Endodermal cell (in vitro differentiated cells): ENCODE results near the gene MBOAT7. TPM values are rescaled to one million over a fixed set of nuclear protein-coding genes. Genes with fewer than 3 reads are reported as not detected.

ENCODE experiments used
- DNase-seq: peaks from one replicate; pipeline ENCODE4 v3.0.0-alpha.2; 2017
- H3K27ac ChIP-seq: 2 replicates; pipeline ENCODE4 v1.5.1; 2013; ENCODE audit warnings: mild to moderate bottlenecking, low read depth, low read length, moderate library complexity
- H3K27me3 ChIP-seq: 2 replicates; pipeline ENCODE4 v1.6.1; 2013; ENCODE audit warnings: mild to moderate bottlenecking, low read length, moderate library complexity; ENCODE audit not compliant: insufficient read depth, control insufficient read depth, poor library complexity, severe bottlenecking
- H3K36me3 ChIP-seq: 2 replicates; pipeline ENCODE4 v1.7.0; 2013; ENCODE audit warnings: mild to moderate bottlenecking, low read length, moderate library complexity; ENCODE audit not compliant: control insufficient read depth, insufficient read depth
- H3K4me1 ChIP-seq: one replicate; pipeline ENCODE4 v1.7.0; 2013; ENCODE audit warnings: low read length; ENCODE audit not compliant: control insufficient read depth, insufficient read depth
- H3K4me3 ChIP-seq: 2 replicates; pipeline ENCODE4 v1.5.1; 2013; ENCODE audit warnings: mild to moderate bottlenecking, low read length, moderate library complexity
- H3K9ac ChIP-seq: 2 replicates; pipeline ENCODE4 v1.6.1; 2013; ENCODE audit warnings: mild to moderate bottlenecking, low read length, moderate library complexity; ENCODE audit not compliant: poor library complexity, severe bottlenecking; ENCODE audit errors: extremely low read depth
- H3K9me3 ChIP-seq: 2 replicates; pipeline ENCODE4 v1.6.1; 2013; ENCODE audit warnings: mild to moderate bottlenecking, low read length, moderate library complexity; ENCODE audit not compliant: control insufficient read depth
- H3K27ac Mint-ChIP-seq: 2 replicates; pipeline ENCODE4 v1.8.0; 2020; ENCODE audit warnings: mixed read lengths
- H3K27me3 Mint-ChIP-seq: 2 replicates; pipeline ENCODE4 v1.8.0; 2021; ENCODE audit warnings: mild to moderate bottlenecking, mixed read lengths; ENCODE audit not compliant: insufficient read depth
- H3K36me3 Mint-ChIP-seq: 2 replicates; pipeline ENCODE4 v1.8.0; 2020; ENCODE audit warnings: low read depth, mixed read lengths
- H3K4me1 Mint-ChIP-seq: 2 replicates; pipeline ENCODE4 v1.8.0; 2020; ENCODE audit warnings: mixed read lengths
- H3K4me3 Mint-ChIP-seq: 2 replicates; pipeline ENCODE4 v1.8.0; 2020; ENCODE audit warnings: mild to moderate bottlenecking, moderate library complexity, mixed read lengths
- H3K9me3 Mint-ChIP-seq: 2 replicates; pipeline ENCODE4 v1.8.0; 2020; ENCODE audit warnings: mild to moderate bottlenecking, mixed read lengths
- CTCF ChIP-seq: fragments of 200-600 bp; sonication (generic); conservative IDR thresholded peaks from 2 replicates; pipeline ENCODE4 v1.5.0; 2021; ENCODE audit warnings: antibody characterized with exemption, mild to moderate bottlenecking
- WGBS, 2 experiments: methylation state at CpG; one replicate each; pipeline versions ENCODE4 v1.1.5 to v1.1.7; 2013; ENCODE audit warnings: missing lambda C conversion rate in 2 of 2, mixed read lengths in 1 of 2; ENCODE audit not compliant: insufficient coverage in 1 of 2, insufficient read length in 1 of 2; 5-methylcytosine and 5-hydroxymethylcytosine counted together
- total RNA-seq, 2 donors: library from RNA; stranded (reverse); fragmentation: NEBNext Ultra II Directional in 1 of 2; extraction: Animal tissue kit (Norgen Biotek cat#: 25700) in 1 of 2; gene quantifications; 2 replicates in 1 of 2; 3 replicates in 1 of 2; pipeline ENCODE4 v1.2.1, GENCODE V29; 2021

MBOAT7 gene
- total RNA-seq, 2 donors from 2014 or later: 126 to 131 TPM

- TF ChIP-seq CTCF: no peak
- peaks cover 27% of the 10 kb centered on the region for H3K27me3 Mint-ChIP-seq
- H3K4me3 Mint-ChIP-seq: peak overlapping the region; percentile 91
- Histone ChIP-seq H3K4me1 (no peaks in the 10 kb centered on the region), H3K36me3 (peaks cover 13% of the 10 kb centered on the region), H3K9ac (peak overlapping the region; percentile 82), H3K27me3 (no peaks in the 10 kb centered on the region), H3K4me3 (peak overlapping the region; percentile 88), H3K9me3 (no peaks in the 10 kb centered on the region), H3K27ac (peak overlapping the region; percentile 36)
- 71 to 78% methylated on average over 12 to 13 of the region's 13 CpGs for WGBS, 2 experiments
- H3K27ac Mint-ChIP-seq: peak overlapping the region; percentile 98
- DNase-seq: no peak
- peaks cover 7% of the 10 kb centered on the region for H3K4me1 Mint-ChIP-seq
- H3K36me3 Mint-ChIP-seq: peaks cover 18% of the 10 kb centered on the region
- H3K9me3 Mint-ChIP-seq: peaks cover 3% of the 10 kb centered on the region
Observed at GRCh38 chr19:54160854-54161253, 28.5 kb downstream of the MBOAT7 start.

- DNase-seq: no peak
- Histone ChIP-seq H3K27ac (peak overlapping the region; percentile 36), H3K4me1 (no peaks in the 10 kb centered on the region), H3K36me3 (peaks cover 17% of the 10 kb centered on the region), H3K9me3 (no peaks in the 10 kb centered on the region), H3K4me3 (peak overlapping the region; percentile 88), H3K27me3 (no peaks in the 10 kb centered on the region), H3K9ac (peak overlapping the region; percentile 82)
- Mint-ChIP-seq H3K9me3 (peaks cover 3% of the 10 kb centered on the region), H3K27ac (peak overlapping the region; percentile 98), H3K4me3 (peak overlapping the region; percentile 91), H3K27me3 (peaks cover 22% of the 10 kb centered on the region), H3K4me1 (peaks cover 7% of the 10 kb centered on the region), H3K36me3 (peaks cover 20% of the 10 kb centered on the region)
- no peak for TF ChIP-seq CTCF
- WGBS, 2 experiments: 4% methylated on average over 14 to 28 of the region's 28 CpGs
Observed at GRCh38 chr19:54160182-54160811, 29.1 kb downstream of the MBOAT7 start.

- peak within 1 kb of the TSS; percentile 99 for H3K4me3 ChIP-seq
- H3K27ac ChIP-seq: peak within 1 kb of the TSS; percentile 89
- no peaks in the 10 kb centered on the region for H3K9me3 ChIP-seq
- no peaks in the 10 kb centered on the region for H3K27me3 ChIP-seq
- Mint-ChIP-seq H3K4me3 (peak within 1 kb of the TSS; percentile 91), H3K9me3 (peaks cover under 1% of the 10 kb centered on the region), H3K27ac (peak within 1 kb of the TSS; percentile 98), H3K27me3 (peaks cover 21% of the 10 kb centered on the region), H3K36me3 (peaks cover 26% of the 10 kb centered on the region), H3K4me1 (peaks cover 7% of the 10 kb centered on the region)
- DNase-seq: peak; percentile 100
- peaks cover 24% of the 10 kb centered on the region for H3K36me3 ChIP-seq
- 0% methylated on average over 47 to 72 of the region's 72 CpGs for WGBS, 2 experiments
- peak; percentile 65 for TF ChIP-seq CTCF
- H3K9ac ChIP-seq: peak within 1 kb of the TSS; percentile 82
- H3K4me1 ChIP-seq: no peaks in the 10 kb centered on the region
Observed at GRCh38 chr19:54159352-54160181, 29.8 kb downstream of the MBOAT7 start, which contains the start of gene LENG1. TSS of gene LENG1 (minus strand) at chr19:54159721. CDS start at chr19:54159695, 26 bp downstream.
